Hematopoietic multipotent progenitor cell treated with erythropoietin and hydrocortisone succinate and interleukin-3 and kit ligand, for 17 days (in vitro differentiated cells): ENCODE results near the gene MEDAG.

Experiments used
- DNase-seq: peaks from one replicate; pipeline ENCODE4 v3.0.0-alpha.2; 2015; ENCODE audit warnings: low spot score

The MEDAG gene

GRCh38 chr13:30872685-30873461, 33.2 kb upstream of the MEDAG start:
- no peak for DNase-seq

- no peak for DNase-seq
Measured at GRCh38 chr13:30873499-30873898, 32.6 kb upstream of the MEDAG start.

- no peak for DNase-seq
Measured at GRCh38 chr13:30874111-30874510, 32.0 kb upstream of the MEDAG start.

- no peak for DNase-seq
Measured at GRCh38 chr13:30874561-30874960, 31.5 kb upstream of the MEDAG start.

GRCh38 chr13:30877335-30877734, 28.7 kb upstream of the MEDAG start:
- DNase-seq, result no peak

GRCh38 chr13:30880151-30880855, 25.8 kb upstream of the MEDAG start:
- no peak for DNase-seq

- DNase-seq, result no peak
Measured at GRCh38 chr13:30880856-30881155, 25.3 kb upstream of the MEDAG start.

GRCh38 chr13:30881191-30881651, 24.9 kb upstream of the MEDAG start:
- no peak for DNase-seq

- DNase-seq, result no peak
Measured at GRCh38 chr13:30882026-30882850, 23.8 kb upstream of the MEDAG start.

GRCh38 chr13:30882996-30883766, 22.9 kb upstream of the MEDAG start:
- DNase-seq, result no peak

GRCh38 chr13:30884543-30884942, 21.5 kb upstream of the MEDAG start:
- no peak for DNase-seq

- no peak for DNase-seq
Measured at GRCh38 chr13:30889196-30889690, 16.8 kb upstream of the MEDAG start.

GRCh38 chr13:30892966-30893365, 13.1 kb upstream of the MEDAG start:
- no peak for DNase-seq

GRCh38 chr13:30895773-30896172, 10.3 kb upstream of the MEDAG start:
- DNase-seq, result no peak

- DNase-seq, result no peak
Measured at GRCh38 chr13:30898070-30898469, 8.0 kb upstream of the MEDAG start.

- DNase-seq, result no peak
Measured at GRCh38 chr13:30898678-30899241, 7.3 kb upstream of the MEDAG start.

- DNase-seq, result no peak
Measured at GRCh38 chr13:30900436-30900835, 5.6 kb upstream of the MEDAG start.

- no peak for DNase-seq
Measured at GRCh38 chr13:30900952-30901749, 4.9 kb upstream of the MEDAG start.

GRCh38 chr13:30904043-30904442, 2.0 kb upstream of the MEDAG start:
- DNase-seq, result no peak

- no peak for DNase-seq
Measured at GRCh38 chr13:30906411-30907051, 460 bp downstream of the MEDAG start.
